ENCODE measurements around the gene ZNF24.
A peak's percentile ranks its signal among the peaks of the same experiment; 100 is the strongest.

Gene ZNF24

GRCh38 chr18:35334821-35335220, 9.4 kb downstream of the ZNF24 start:
- peaks cover 42% of the 10 kb centered on the region for H3K36me3 Mint-ChIP-seq
- H3K27me3 Mint-ChIP-seq: no peaks in the 10 kb centered on the region
- H3K4me3 Mint-ChIP-seq: no peak overlapping the region
- H3K9me3 Mint-ChIP-seq: no peaks in the 10 kb centered on the region
- peaks cover 66% of the 10 kb centered on the region for H3K4me1 Mint-ChIP-seq
- peak overlapping the region; percentile 9 for H3K27ac Mint-ChIP-seq

GRCh38 chr18:35334212-35334611, 10.0 kb downstream of the ZNF24 start:
- peak overlapping the region; percentile 14 for H3K27ac Mint-ChIP-seq
- H3K4me1 Mint-ChIP-seq: peaks cover 60% of the 10 kb centered on the region
- no peak overlapping the region for H3K4me3 Mint-ChIP-seq
- H3K36me3 Mint-ChIP-seq: peaks cover 37% of the 10 kb centered on the region
- no peaks in the 10 kb centered on the region for H3K9me3 Mint-ChIP-seq
- H3K27me3 Mint-ChIP-seq: no peaks in the 10 kb centered on the region

- H3K27me3 Mint-ChIP-seq: no peaks in the 10 kb centered on the region
- H3K36me3 Mint-ChIP-seq: peaks cover 29% of the 10 kb centered on the region
- no peak overlapping the region for H3K27ac Mint-ChIP-seq
- no peak overlapping the region for H3K4me3 Mint-ChIP-seq
- H3K9me3 Mint-ChIP-seq: peaks cover 3% of the 10 kb centered on the region
- peaks cover 33% of the 10 kb centered on the region for H3K4me1 Mint-ChIP-seq
Measured at GRCh38 chr18:35331367-35332087, 12.7 kb downstream of the ZNF24 start.

- H3K27ac Mint-ChIP-seq: no peak overlapping the region
- peaks cover 11% of the 10 kb centered on the region for H3K4me1 Mint-ChIP-seq
- no peaks in the 10 kb centered on the region for H3K27me3 Mint-ChIP-seq
- H3K4me3 Mint-ChIP-seq: no peak overlapping the region
- peaks cover 3% of the 10 kb centered on the region for H3K9me3 Mint-ChIP-seq
- H3K36me3 Mint-ChIP-seq: peaks cover 15% of the 10 kb centered on the region
Measured at GRCh38 chr18:35328868-35329267, 15.4 kb downstream of the ZNF24 start.

GRCh38 chr18:35326695-35327387, 17.4 kb downstream of the ZNF24 start:
- Mint-ChIP-seq H3K27ac (no peak overlapping the region), H3K36me3 (peaks cover 6% of the 10 kb centered on the region), H3K27me3 (no peaks in the 10 kb centered on the region), H3K9me3 (peaks cover 3% of the 10 kb centered on the region), H3K4me3 (no peak overlapping the region), H3K4me1 (no peaks in the 10 kb centered on the region)

- Mint-ChIP-seq H3K27ac (no peak overlapping the region), H3K4me1 (no peaks in the 10 kb centered on the region), H3K4me3 (no peak overlapping the region), H3K9me3 (peaks cover 3% of the 10 kb centered on the region), H3K27me3 (no peaks in the 10 kb centered on the region), H3K36me3 (peaks cover 6% of the 10 kb centered on the region)
Measured at GRCh38 chr18:35324926-35325655, 19.1 kb downstream of the ZNF24 start.

- no peaks in the 10 kb centered on the region for H3K27me3 Mint-ChIP-seq
- no peak overlapping the region for H3K4me3 Mint-ChIP-seq
- no peak overlapping the region for H3K27ac Mint-ChIP-seq
- H3K36me3 Mint-ChIP-seq: peaks cover 3% of the 10 kb centered on the region
- H3K9me3 Mint-ChIP-seq: no peaks in the 10 kb centered on the region
- H3K4me1 Mint-ChIP-seq: no peaks in the 10 kb centered on the region
Measured at GRCh38 chr18:35322486-35323458, 21.4 kb downstream of the ZNF24 start.

GRCh38 chr18:35311496-35311895, 32.7 kb downstream of the ZNF24 start:
- H3K27ac Mint-ChIP-seq: no peak overlapping the region
- H3K27me3 Mint-ChIP-seq: peaks cover 1% of the 10 kb centered on the region
- no peak overlapping the region for H3K4me3 Mint-ChIP-seq
- peaks cover 32% of the 10 kb centered on the region for H3K9me3 Mint-ChIP-seq
- H3K4me1 Mint-ChIP-seq: no peaks in the 10 kb centered on the region
- H3K36me3 Mint-ChIP-seq: peaks cover 34% of the 10 kb centered on the region

GRCh38 chr18:35306588-35307250, 37.5 kb downstream of the ZNF24 start:
- Mint-ChIP-seq H3K4me1 (no peaks in the 10 kb centered on the region), H3K36me3 (peaks cover 67% of the 10 kb centered on the region), H3K4me3 (no peak overlapping the region), H3K27me3 (no peaks in the 10 kb centered on the region), H3K9me3 (peaks cover 36% of the 10 kb centered on the region), H3K27ac (no peak overlapping the region)

- peaks cover 26% of the 10 kb centered on the region for H3K9me3 Mint-ChIP-seq
- peaks cover 80% of the 10 kb centered on the region for H3K36me3 Mint-ChIP-seq
- H3K27me3 Mint-ChIP-seq: no peaks in the 10 kb centered on the region
- no peak overlapping the region for H3K27ac Mint-ChIP-seq
- H3K4me3 Mint-ChIP-seq: no peak overlapping the region
- H3K4me1 Mint-ChIP-seq: no peaks in the 10 kb centered on the region
Measured at GRCh38 chr18:35303610-35304009, 40.6 kb downstream of the ZNF24 start.

GRCh38 chr18:35296060-35296459, 48.2 kb downstream of the ZNF24 start:
- Mint-ChIP-seq H3K4me1 (peaks cover 47% of the 10 kb centered on the region), H3K4me3 (no peak overlapping the region), H3K9me3 (peaks cover 12% of the 10 kb centered on the region)

GRCh38 chr18:35291166-35291565, 53.1 kb downstream of the ZNF24 start:
- no peaks in the 10 kb centered on the region for H3K27me3 Mint-ChIP-seq
- H3K9me3 Mint-ChIP-seq: no peaks in the 10 kb centered on the region
- H3K27ac Mint-ChIP-seq: peak overlapping the region; percentile 59
- H3K36me3 Mint-ChIP-seq: peaks cover 30% of the 10 kb centered on the region
- peaks cover 67% of the 10 kb centered on the region for H3K4me1 Mint-ChIP-seq
- H3K4me3 Mint-ChIP-seq: peak overlapping the region; percentile 99

More at GRCh38 chr18:35296060-35296459, 48.2 kb downstream of the ZNF24 start:
- Mint-ChIP-seq H3K36me3 (peaks cover 61% of the 10 kb centered on the region), H3K27me3 (no peaks in the 10 kb centered on the region), H3K27ac (no peak overlapping the region)

- peak within 1 kb of the TSS; percentile 99 for H3K4me3 Mint-ChIP-seq
- peaks cover 58% of the 10 kb centered on the region for H3K4me1 Mint-ChIP-seq
Measured at GRCh38 chr18:35290094-35290735, 54.0 kb downstream of the ZNF24 start, which contains the start of gene ZSCAN30. ZSCAN30 (minus strand) TSS chr18:35290229; CDS start chr18:35264352, 25,877 bp downstream.

GRCh38 chr18:35289727-35290093, 54.5 kb downstream of the ZNF24 start:
- Mint-ChIP-seq H3K27ac (peak overlapping the region; percentile 99), H3K27me3 (no peaks in the 10 kb centered on the region), H3K4me1 (peaks cover 54% of the 10 kb centered on the region), H3K36me3 (peaks cover 17% of the 10 kb centered on the region), H3K4me3 (peak overlapping the region; percentile 99), H3K9me3 (no peaks in the 10 kb centered on the region)

More at GRCh38 chr18:35290094-35290735, 54.0 kb downstream of the ZNF24 start, which contains the start of gene ZSCAN30:
- Mint-ChIP-seq H3K27me3 (no peaks in the 10 kb centered on the region), H3K9me3 (no peaks in the 10 kb centered on the region), H3K27ac (peak within 1 kb of the TSS; percentile 99), H3K36me3 (peaks cover 21% of the 10 kb centered on the region)
